Karpas-422 (cell line): ENCODE results near the gene NRXN3. TPM values are rescaled to one million over a fixed set of nuclear protein-coding genes. Genes with fewer than 3 reads are reported as not detected.

Source experiments
- DNase-seq: peaks from one replicate; pipeline ENCODE4 v3.0.0-alpha.2; 2015
- H2AFZ ChIP-seq: fragments of 200-600 bp; sonication (generic); 2 replicates; pipeline ENCODE4 v1.6.1; 2014; ENCODE audit warnings: antibody characterized with exemption, low read length, mixed read lengths
- H3K27ac ChIP-seq: fragments of 200-600 bp; sonication (generic); 2 replicates; pipeline ENCODE4 v1.5.1; 2014; ENCODE audit warnings: mild to moderate bottlenecking, low read length, moderate library complexity
- H3K27me3 ChIP-seq: fragments of 200-600 bp; sonication (generic); 2 replicates; pipeline ENCODE4 v1.6.1; 2014; ENCODE audit warnings: low read length, mixed read lengths
- H3K36me3 ChIP-seq: fragments of 200-600 bp; sonication (generic); 2 replicates; pipeline ENCODE4 v1.6.1; 2014; ENCODE audit warnings: low read length, mixed read lengths; ENCODE audit not compliant: insufficient read depth
- H3K4me1 ChIP-seq: fragments of 200-600 bp; sonication (generic); 2 replicates; pipeline ENCODE4 v1.6.1; 2014; ENCODE audit warnings: mild to moderate bottlenecking, low read length, mixed read lengths
- H3K4me2 ChIP-seq: fragments of 200-600 bp; sonication (generic); 2 replicates; pipeline ENCODE4 v1.6.1; 2014; ENCODE audit warnings: low read length, low read depth, mild to moderate bottlenecking; ENCODE audit not compliant: poor library complexity, severe bottlenecking
- H3K4me3 ChIP-seq: fragments of 200-600 bp; sonication (generic); 2 replicates; pipeline ENCODE4 v1.5.1; 2014; ENCODE audit warnings: mild to moderate bottlenecking, antibody characterized with exemption, low read length, mixed read lengths
- H3K79me2 ChIP-seq: fragments of 200-600 bp; sonication (generic); 2 replicates; pipeline ENCODE4 v1.6.1; 2014; ENCODE audit warnings: mild to moderate bottlenecking, low read length, mixed read lengths
- H3K9ac ChIP-seq: fragments of 200-600 bp; sonication (generic); 2 replicates; pipeline ENCODE4 v1.6.0; 2014; ENCODE audit warnings: low read length
- H3K9me2 ChIP-seq: fragments of 200-600 bp; sonication (generic), shearing (Covaris generic); replicated peaks from 2 replicates; pipeline ENCODE4 v1.6.0; 2014; ENCODE audit warnings: mild to moderate bottlenecking, low read length, moderate library complexity; ENCODE audit not compliant: insufficient read depth
- H3K9me3 ChIP-seq: fragments of 300-700, 200-600 bp; sonication (generic); 2 replicates; pipeline ENCODE4 v1.6.1; 2014; ENCODE audit warnings: low read length, mixed read lengths
- H4K20me1 ChIP-seq: fragments of 200-600 bp; sonication (generic); 2 replicates; pipeline ENCODE4 v1.6.1; 2014; ENCODE audit warnings: mild to moderate bottlenecking, antibody characterized with exemption, low read length, low read depth; ENCODE audit not compliant: insufficient read depth
- total RNA-seq: library from RNA; depleted of rRNA; stranded (reverse); fragments of >200 nt; shearing (Covaris generic); gene quantifications from 2 replicates; pipeline ENCODE4 v1.2.3, GENCODE V29; 2014; ENCODE audit warnings: low replicate concordance

NRXN3 gene
- total RNA-seq, 1 experiment from 2014 or later = not detected

DNA sequence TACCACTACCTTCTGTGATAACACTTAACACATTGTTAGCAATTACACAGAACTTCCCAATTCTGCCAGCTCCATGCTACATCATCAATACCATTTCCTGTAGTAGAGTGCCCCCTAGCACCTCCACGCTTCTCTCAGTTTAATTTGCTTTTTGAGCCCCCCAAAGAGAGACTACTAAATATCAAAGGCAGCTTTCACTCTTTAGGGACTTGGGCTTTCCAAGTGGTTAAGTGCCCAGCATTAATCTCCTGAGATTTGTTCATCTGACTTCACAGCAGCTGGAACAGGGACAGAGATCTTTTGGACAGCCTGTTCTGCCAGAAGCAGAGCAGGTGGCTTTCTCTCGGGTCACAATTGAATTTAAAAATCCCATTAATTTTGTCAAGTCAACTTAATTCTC lies 1086.2 kb downstream of the NRXN3 start:
- Histone ChIP-seq H3K27ac (no peak overlapping the region), H4K20me1 (no peaks in the 10 kb centered on the region), H3K9me2 (no peaks in the 10 kb centered on the region; the same call in 1 of the 2 replicates), H3K4me1 (no peaks in the 10 kb centered on the region), H3K79me2 (no peaks in the 10 kb centered on the region), H3K27me3 (no peaks in the 10 kb centered on the region), H3K9ac (no peak overlapping the region), H3K36me3 (no peaks in the 10 kb centered on the region), H3K4me3 (no peak overlapping the region), H2AFZ (no peak overlapping the region), H3K4me2 (no peak overlapping the region), H3K9me3 (no peaks in the 10 kb centered on the region)
- DNase-seq = peak; percentile 47

DNA sequence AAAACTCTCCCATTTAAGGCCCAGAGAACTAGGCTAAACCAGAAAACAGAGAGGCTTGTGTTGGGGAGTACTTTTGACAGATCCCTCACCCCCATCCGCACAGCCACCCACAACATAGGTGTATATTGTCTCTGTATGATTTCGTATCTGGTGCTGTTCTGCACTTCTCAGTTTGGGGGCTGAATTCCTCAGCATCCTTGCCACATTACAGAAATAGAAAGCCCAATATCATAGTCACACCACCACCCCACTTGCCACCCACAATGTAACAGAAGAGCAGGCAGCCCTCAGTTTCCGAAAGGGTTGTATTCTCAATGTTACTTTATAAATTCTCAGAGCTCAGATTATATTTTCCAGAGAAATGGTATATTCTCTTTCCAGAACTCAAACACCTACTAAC lies 1090.2 kb downstream of the NRXN3 start:
- Histone ChIP-seq H3K4me1 (no peaks in the 10 kb centered on the region), H3K4me3 (no peak overlapping the region), H2AFZ (no peak overlapping the region), H4K20me1 (no peaks in the 10 kb centered on the region), H3K36me3 (no peaks in the 10 kb centered on the region), H3K27me3 (no peaks in the 10 kb centered on the region), H3K9me2 (no peaks in the 10 kb centered on the region; the same call in 1 of the 2 replicates), H3K79me2 (no peaks in the 10 kb centered on the region), H3K9ac (no peak overlapping the region), H3K9me3 (no peaks in the 10 kb centered on the region), H3K4me2 (no peak overlapping the region), H3K27ac (no peak overlapping the region)
- no peak for DNase-seq

- H3K4me1 ChIP-seq = no peaks in the 10 kb centered on the region
- no peak for DNase-seq
- no peaks in the 10 kb centered on the region for H3K27me3 ChIP-seq
- no peak overlapping the region for H3K9ac ChIP-seq
- H3K36me3 ChIP-seq = no peaks in the 10 kb centered on the region
- H3K4me3 ChIP-seq = no peak overlapping the region
- H3K79me2 ChIP-seq = no peaks in the 10 kb centered on the region
- H3K9me3 ChIP-seq = no peaks in the 10 kb centered on the region
- no peaks in the 10 kb centered on the region for H3K9me2 ChIP-seq
- H3K27ac ChIP-seq = no peak overlapping the region
- H2AFZ ChIP-seq = no peak overlapping the region
- no peak overlapping the region for H3K4me2 ChIP-seq
- H4K20me1 ChIP-seq = no peaks in the 10 kb centered on the region
These were observed 1095.3 kb downstream of the NRXN3 start for GRCh38 chr14:79265366-79265946.

- H3K4me2 ChIP-seq = no peak overlapping the region
- no peaks in the 10 kb centered on the region for H3K79me2 ChIP-seq
- H3K4me1 ChIP-seq = no peaks in the 10 kb centered on the region
- no peaks in the 10 kb centered on the region for H3K27me3 ChIP-seq
- H3K9me2 ChIP-seq = no peaks in the 10 kb centered on the region
- H3K4me3 ChIP-seq = no peak overlapping the region
- H3K9ac ChIP-seq = no peak overlapping the region
- no peaks in the 10 kb centered on the region for H3K36me3 ChIP-seq
- H3K27ac ChIP-seq = no peak overlapping the region
- no peak for DNase-seq
- no peak overlapping the region for H2AFZ ChIP-seq
- H4K20me1 ChIP-seq = no peaks in the 10 kb centered on the region
- no peaks in the 10 kb centered on the region for H3K9me3 ChIP-seq
These were observed 1100.2 kb downstream of the NRXN3 start for GRCh38 chr14:79270361-79270760.

DNA sequence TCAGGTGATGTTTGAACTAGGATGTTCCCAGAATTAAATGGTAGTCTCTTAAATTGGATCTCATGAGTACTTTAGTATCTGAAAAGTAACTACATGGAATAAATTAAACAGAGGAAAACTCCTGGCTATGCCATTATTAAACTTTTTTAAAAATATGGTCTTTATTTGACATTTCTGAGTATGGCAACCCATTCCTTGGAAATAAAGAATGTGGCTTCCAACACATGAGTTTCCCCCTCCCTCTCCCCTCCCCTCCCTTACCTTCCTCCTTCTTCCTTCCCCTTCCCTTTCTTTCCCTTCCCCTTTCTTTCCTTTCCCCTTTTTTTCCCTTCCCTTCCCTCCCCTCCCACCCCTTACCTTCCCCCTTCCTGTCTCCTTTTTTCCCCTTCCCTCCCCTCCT lies 1100.9 kb downstream of the NRXN3 start:
- H3K4me2 ChIP-seq = no peak overlapping the region
- no peaks in the 10 kb centered on the region for H3K27me3 ChIP-seq
- H3K36me3 ChIP-seq = no peaks in the 10 kb centered on the region
- DNase-seq = no peak
- H4K20me1 ChIP-seq = no peaks in the 10 kb centered on the region
- H3K4me3 ChIP-seq = no peak overlapping the region
- H3K27ac ChIP-seq = no peak overlapping the region
- no peaks in the 10 kb centered on the region for H3K9me3 ChIP-seq
- H3K9me2 ChIP-seq = no peaks in the 10 kb centered on the region
- H3K4me1 ChIP-seq = no peaks in the 10 kb centered on the region
- H2AFZ ChIP-seq = no peak overlapping the region
- no peak overlapping the region for H3K9ac ChIP-seq
- H3K79me2 ChIP-seq = no peaks in the 10 kb centered on the region

DNA sequence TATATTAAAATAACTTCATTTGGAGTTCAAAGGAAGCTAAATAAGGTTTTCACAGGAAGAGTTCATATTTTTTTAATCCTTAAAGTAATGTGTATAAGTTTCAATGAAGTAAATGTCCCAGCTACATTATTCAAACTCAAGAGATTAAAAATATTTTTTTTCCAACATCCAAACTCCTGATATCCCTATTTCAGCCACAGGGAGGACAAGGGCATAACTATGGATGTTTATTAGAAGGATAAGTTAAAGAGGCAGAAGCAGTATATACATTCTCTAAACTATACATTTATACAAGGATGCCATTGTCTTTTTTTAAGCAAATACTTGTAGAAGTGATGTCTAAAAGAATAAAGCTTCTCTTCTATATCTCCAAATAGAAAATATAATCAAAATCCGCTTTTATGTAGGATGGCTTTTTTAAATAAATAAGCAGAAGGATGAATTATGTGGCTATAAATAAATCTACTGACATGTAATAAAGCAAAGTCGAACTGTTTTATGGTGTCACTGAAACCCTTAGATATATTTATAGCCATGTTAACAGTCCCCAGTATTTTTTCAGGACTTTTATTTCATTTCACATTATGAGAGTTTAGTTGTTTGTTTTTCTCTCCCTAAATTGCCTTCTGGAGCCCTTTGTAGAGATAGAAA lies 1104.6 kb downstream of the NRXN3 start:
- no peak overlapping the region for H2AFZ ChIP-seq
- H3K27me3 ChIP-seq = no peaks in the 10 kb centered on the region
- no peaks in the 10 kb centered on the region for H3K79me2 ChIP-seq
- H4K20me1 ChIP-seq = no peaks in the 10 kb centered on the region
- no peak for DNase-seq
- no peaks in the 10 kb centered on the region for H3K36me3 ChIP-seq
- H3K4me2 ChIP-seq = no peak overlapping the region
- H3K9me3 ChIP-seq = no peaks in the 10 kb centered on the region
- H3K9me2 ChIP-seq = no peaks in the 10 kb centered on the region
- no peak overlapping the region for H3K27ac ChIP-seq
- no peaks in the 10 kb centered on the region for H3K4me1 ChIP-seq
- no peak overlapping the region for H3K4me3 ChIP-seq
- no peak overlapping the region for H3K9ac ChIP-seq

- H2AFZ ChIP-seq = no peak overlapping the region
- no peaks in the 10 kb centered on the region for H4K20me1 ChIP-seq
- H3K9ac ChIP-seq = no peak overlapping the region
- H3K4me2 ChIP-seq = no peak overlapping the region
- H3K4me1 ChIP-seq = no peaks in the 10 kb centered on the region
- H3K9me2 ChIP-seq = no peaks in the 10 kb centered on the region
- H3K79me2 ChIP-seq = no peaks in the 10 kb centered on the region
- H3K4me3 ChIP-seq = no peak overlapping the region
- no peaks in the 10 kb centered on the region for H3K9me3 ChIP-seq
- no peak overlapping the region for H3K27ac ChIP-seq
- no peaks in the 10 kb centered on the region for H3K36me3 ChIP-seq
- no peaks in the 10 kb centered on the region for H3K27me3 ChIP-seq
- DNase-seq = no peak
These were observed 1105.1 kb downstream of the NRXN3 start for GRCh38 chr14:79275292-79275655.

DNA sequence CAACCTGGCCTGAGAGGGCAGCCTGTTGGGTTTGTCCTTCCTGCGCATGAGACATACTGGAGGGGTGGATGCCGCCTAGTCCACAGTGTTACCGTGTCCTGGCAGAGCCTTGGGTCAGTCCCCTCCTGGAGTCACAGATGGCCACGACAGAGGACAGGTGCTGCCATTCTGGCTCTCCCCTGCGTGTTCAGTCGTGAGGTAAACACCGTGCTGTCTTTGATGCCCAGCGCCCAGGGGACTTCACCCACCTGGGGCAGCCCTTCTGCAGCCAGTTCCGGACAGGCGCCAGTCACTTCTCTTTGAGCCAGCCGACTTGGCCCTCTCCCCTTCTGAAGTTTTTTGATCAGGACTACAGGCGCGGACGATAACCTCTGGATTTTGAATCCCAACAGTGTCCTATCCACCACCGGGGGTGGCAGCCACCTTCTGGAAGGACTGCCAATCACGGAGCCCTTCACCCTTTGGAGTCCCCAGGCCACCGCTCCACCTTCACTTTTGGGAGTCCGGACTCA lies 1108.2 kb downstream of the NRXN3 start:
- no peaks in the 10 kb centered on the region for H3K4me1 ChIP-seq
- no peak overlapping the region for H3K4me3 ChIP-seq
- no peak overlapping the region for H2AFZ ChIP-seq
- H3K79me2 ChIP-seq = no peaks in the 10 kb centered on the region
- H4K20me1 ChIP-seq = no peaks in the 10 kb centered on the region
- H3K9ac ChIP-seq = no peak overlapping the region
- H3K9me3 ChIP-seq = no peaks in the 10 kb centered on the region
- no peaks in the 10 kb centered on the region for H3K9me2 ChIP-seq
- no peak for DNase-seq
- H3K27me3 ChIP-seq = no peaks in the 10 kb centered on the region
- no peak overlapping the region for H3K4me2 ChIP-seq
- no peaks in the 10 kb centered on the region for H3K36me3 ChIP-seq
- H3K27ac ChIP-seq = no peak overlapping the region
